NCI-H146 treated with DMSO at 0.1 percent for 48 hours (cell line): ENCODE results near the gene TJAP1.

Experiments used
- DNase-seq: peaks from one replicate; lab custom pipeline; 2025; ENCODE audit not compliant: unreplicated experiment; lab: John Stamatoyannopoulos, UW

TJAP1 gene

GRCh38 chr6:43504756-43505593, 27.6 kb downstream of the TJAP1 start:
- no peak for DNase-seq

GRCh38 chr6:43505718-43506117, 28.3 kb downstream of the TJAP1 start:
- no peak for DNase-seq

- no peak for DNase-seq
Measured at GRCh38 chr6:43506171-43506570, 28.8 kb downstream of the TJAP1 start.

- peak; percentile 69 for DNase-seq
Measured at GRCh38 chr6:43506667-43507471, 29.5 kb downstream of the TJAP1 start.

GRCh38 chr6:43508481-43509141, 31.2 kb downstream of the TJAP1 start:
- no peak for DNase-seq

GRCh38 chr6:43509142-43509983, 32.0 kb downstream of the TJAP1 start:
- DNase-seq, result no peak

- peak; percentile 67 for DNase-seq
Measured at GRCh38 chr6:43509984-43510826, 32.8 kb downstream of the TJAP1 start, which contains the start of gene LRRC73. Gene LRRC73, minus strand, starts transcription at chr6:43510346. Its CDS starts 561 bp downstream, at chr6:43509785.

- no peak for DNase-seq
Measured at GRCh38 chr6:43510827-43511163, 33.4 kb downstream of the TJAP1 start.

- DNase-seq, result no peak
Measured at GRCh38 chr6:43511824-43512415, 34.5 kb downstream of the TJAP1 start.

GRCh38 chr6:43515808-43516207, 38.4 kb downstream of the TJAP1 start:
- DNase-seq, result no peak

- DNase-seq, result no peak
Measured at GRCh38 chr6:43516367-43516696, 39.0 kb downstream of the TJAP1 start.

- DNase-seq, result peak; percentile 99
Measured at GRCh38 chr6:43516697-43517504, 39.5 kb downstream of the TJAP1 start, which contains the start of the genes POLR1C and YIPF3. Gene POLR1C, plus strand, starts transcription at chr6:43517089. Its CDS starts 21 bp downstream, at chr6:43517110. Gene YIPF3, minus strand, starts transcription at chr6:43516926. Its CDS starts 119 bp downstream, at chr6:43516807.

- peak; percentile 19 for DNase-seq
Measured at GRCh38 chr6:43517505-43518357, 40.4 kb downstream of the TJAP1 start.

- no peak for DNase-seq
Measured at GRCh38 chr6:43520097-43520496, 42.7 kb downstream of the TJAP1 start.

GRCh38 chr6:43521836-43522235, 44.5 kb downstream of the TJAP1 start:
- DNase-seq, result no peak

- no peak for DNase-seq
Measured at GRCh38 chr6:43522547-43523261, 45.3 kb downstream of the TJAP1 start.

GRCh38 chr6:43523284-43523683, 45.9 kb downstream of the TJAP1 start:
- no peak for DNase-seq
